GM21526 (cell line): ENCODE data around the gene PTGES.

ENCODE experiments used
- ATAC-seq: cut with Tn5 transposase; IDR thresholded peaks from one replicate; pipeline ENCODE4 v1.9.1; 2021; ENCODE audit warnings: moderate library complexity; ENCODE audit not compliant: unreplicated experiment, low FRiP score

Gene PTGES

DNA sequence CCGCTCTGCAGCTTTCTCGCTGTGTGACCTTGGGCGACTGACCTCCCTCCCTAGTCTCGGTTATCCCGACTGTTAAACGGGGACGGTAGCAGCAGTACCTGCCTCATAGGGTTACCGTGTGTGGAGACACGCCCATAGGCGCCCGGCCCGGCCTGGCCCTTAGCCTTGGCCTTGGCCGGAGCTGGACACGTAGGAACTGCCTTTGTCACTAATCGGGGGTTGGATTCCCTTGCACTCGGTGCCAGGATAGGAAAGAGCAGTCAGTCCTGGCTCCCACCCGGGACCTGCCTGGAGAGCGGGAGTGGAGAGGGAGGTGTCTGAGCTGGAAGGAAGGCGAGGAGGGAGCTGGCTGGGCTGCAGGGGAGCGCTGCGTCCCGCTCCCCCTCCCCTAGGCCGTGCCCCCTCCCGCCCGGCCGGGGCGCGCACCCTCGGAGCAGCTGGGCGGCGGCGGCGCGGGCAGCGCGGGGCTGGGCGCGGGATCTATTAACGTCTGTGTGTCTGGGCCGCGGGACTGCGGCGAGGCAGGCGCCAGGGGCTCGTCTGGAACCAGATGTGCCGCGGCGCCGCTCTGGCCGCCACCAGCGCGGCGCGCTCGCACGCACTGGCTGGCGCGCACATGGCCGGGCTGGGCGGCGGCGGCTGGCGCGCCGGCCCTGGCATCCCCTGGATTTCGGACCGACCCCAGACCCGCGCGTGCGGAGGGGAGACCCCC lies 55.7 kb downstream of the PTGES start:
- no peak for ATAC-seq

DNA sequence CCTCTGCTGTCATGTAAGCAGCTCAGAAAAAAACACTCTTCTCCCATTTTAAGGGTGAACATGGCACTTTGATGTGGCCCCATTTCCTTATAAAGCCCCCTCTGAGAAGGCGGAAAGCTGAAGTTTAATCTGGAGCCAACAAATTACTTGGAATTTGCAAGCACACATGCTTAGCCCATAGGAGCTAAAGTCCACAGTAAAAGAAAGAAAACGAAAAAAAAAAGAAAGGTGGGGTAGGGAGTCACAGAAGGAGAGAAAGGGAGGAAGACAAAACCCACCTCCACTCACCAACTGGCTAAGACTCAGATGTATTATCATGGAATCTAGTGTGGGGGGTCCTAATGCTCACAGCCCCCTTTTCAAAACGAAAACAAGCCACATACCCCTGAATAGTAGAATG lies 57.0 kb downstream of the PTGES start:
- no peak for ATAC-seq

DNA sequence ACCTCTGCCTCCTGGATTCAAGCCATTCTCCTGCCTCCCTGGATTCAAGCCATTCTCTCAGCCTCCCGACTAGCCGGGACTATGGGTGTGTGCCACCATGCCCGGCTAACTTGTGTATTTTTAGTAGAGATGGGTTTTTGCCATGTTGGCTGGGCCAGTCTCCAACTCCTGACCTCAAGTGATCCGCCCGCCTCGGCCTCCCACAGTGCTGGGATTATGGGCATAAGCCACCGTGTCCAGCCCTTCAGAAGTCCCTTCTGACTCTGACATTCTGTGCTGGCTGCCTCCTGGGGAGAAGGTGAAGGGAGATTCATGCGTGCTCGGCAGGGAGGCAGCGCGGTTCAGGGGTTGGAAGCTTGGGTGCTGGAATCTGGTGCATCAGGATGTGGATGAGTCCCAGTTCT lies 58.6 kb downstream of the PTGES start:
- no peak for ATAC-seq

DNA sequence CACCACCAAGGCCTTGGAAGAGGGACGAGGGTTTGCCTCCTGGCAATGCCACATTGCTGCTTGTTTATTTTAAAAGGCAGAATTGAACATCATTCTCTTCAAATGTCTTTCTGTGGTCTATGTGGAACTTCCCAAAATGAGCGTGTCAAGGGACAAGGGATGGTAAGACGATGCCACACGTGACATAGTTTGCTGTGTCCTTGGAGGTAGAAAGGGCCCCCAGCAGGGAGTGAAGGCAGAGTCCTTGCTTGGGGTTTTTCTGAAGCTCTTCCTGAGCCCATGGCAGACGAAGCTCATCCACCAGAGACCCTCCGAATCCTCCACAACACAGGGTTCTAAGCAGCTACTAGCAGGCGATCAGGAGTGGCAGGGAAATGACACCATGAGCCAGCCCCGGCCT lies 59.1 kb downstream of the PTGES start:
- ATAC-seq: no peak

DNA sequence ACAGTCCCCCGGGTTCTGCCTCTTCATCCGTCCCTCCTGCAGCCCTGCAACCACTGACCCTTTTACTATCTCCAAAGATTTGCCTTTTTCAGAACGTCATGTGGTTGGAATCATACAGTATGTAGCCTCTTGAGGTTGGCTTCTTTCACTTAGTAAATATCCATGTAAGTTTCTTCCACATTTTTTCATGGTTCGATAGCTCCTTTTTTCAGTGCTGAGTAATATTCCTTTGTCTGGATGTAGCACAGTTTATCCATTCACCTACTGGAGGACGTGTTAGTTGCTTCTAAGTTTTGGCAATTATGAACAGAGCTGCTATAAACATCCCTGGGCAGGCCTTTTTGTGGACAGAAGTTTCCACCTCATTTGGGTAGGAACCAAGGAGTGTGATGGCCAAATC lies 60.3 kb downstream of the PTGES start:
- no peak for ATAC-seq
